ENCODE data around the gene ERG28. TPM values are rescaled to one million over a fixed set of nuclear protein-coding genes. Genes with fewer than 3 reads are reported as not detected.
"Not testable (repeated sequence)": the region's sequence is repeated elsewhere in the genome, so short reads cannot be mapped to it uniquely, and the experiment has no call there.

ERG28 gene
- total RNA-seq (6.7 TPM), polyA plus RNA-seq (14.4 TPM)

- peak within 1 kb of the TSS; percentile 81 for H3K4me3 ChIP-seq (ENCODE audit: low read depth, low read length)
- H3K4me1 ChIP-seq (ENCODE audit: insufficient read depth): peaks cover 1% of the 10 kb centered on the region
- under 1% methylated on average over 60 of the region's 60 CpGs for WGBS
- no peaks in the 10 kb centered on the region for H3K36me3 ChIP-seq (ENCODE audit: insufficient read depth)
- peak within 1 kb of the TSS; percentile 76 for H3K27ac ChIP-seq (ENCODE audit: low read depth)
- DNase-seq (ENCODE audit: extremely low spot score): peak; percentile 96
Observed at GRCh38 chr14:75660630-75661498, at the start of gene ERG28, which contains the start of gene TTLL5. Gene ERG28, minus strand, starts transcription at chr14:75660876. Its CDS starts 3,374 bp downstream, at chr14:75657502. Gene TTLL5, plus strand, starts transcription at chr14:75661246. Its CDS starts 1,904 bp downstream, at chr14:75663150.

- WGBS: 54% methylated on average over 10 of the region's 10 CpGs
- Histone ChIP-seq H3K4me3 (ENCODE audit: low read depth, low read length) (no peak overlapping the region), H3K4me1 (ENCODE audit: insufficient read depth) (no peaks in the 10 kb centered on the region), H3K27ac (ENCODE audit: low read depth) (no peak overlapping the region), H3K36me3 (ENCODE audit: insufficient read depth) (peaks cover 1% of the 10 kb centered on the region)
- peak; percentile 79 for DNase-seq (ENCODE audit: extremely low spot score)
Observed at GRCh38 chr14:75709207-75709812, 48.6 kb upstream of the ERG28 start.

DNA sequence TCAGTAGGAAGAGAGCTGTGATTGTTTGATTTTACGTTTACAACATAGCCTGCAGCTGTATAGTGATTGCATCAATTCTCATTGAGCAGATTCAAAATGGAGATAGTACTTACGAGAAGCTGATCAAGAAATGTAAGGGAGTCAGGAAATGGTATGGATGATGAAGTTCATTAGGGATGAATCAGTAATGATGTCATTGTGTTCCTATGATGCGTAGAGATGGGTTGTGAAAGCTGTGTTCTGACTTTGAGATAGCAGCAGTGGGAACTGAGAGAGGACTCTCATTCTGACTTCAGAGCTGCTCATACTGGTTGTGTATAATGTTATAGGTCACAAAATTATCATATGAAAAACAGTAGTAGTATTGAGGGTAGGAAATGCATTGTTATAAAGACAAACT is 44.3 kb upstream of the ERG28 start:
- WGBS: 96% methylated on average over 3 of the region's 3 CpGs
- H3K4me1 ChIP-seq (ENCODE audit: insufficient read depth): no peaks in the 10 kb centered on the region
- DNase-seq (ENCODE audit: extremely low spot score): no peak
- H3K36me3 ChIP-seq (ENCODE audit: insufficient read depth): peaks cover 1% of the 10 kb centered on the region
- no peak overlapping the region for H3K27ac ChIP-seq (ENCODE audit: low read depth)
- no peak overlapping the region for H3K4me3 ChIP-seq (ENCODE audit: low read depth, low read length)

DNA sequence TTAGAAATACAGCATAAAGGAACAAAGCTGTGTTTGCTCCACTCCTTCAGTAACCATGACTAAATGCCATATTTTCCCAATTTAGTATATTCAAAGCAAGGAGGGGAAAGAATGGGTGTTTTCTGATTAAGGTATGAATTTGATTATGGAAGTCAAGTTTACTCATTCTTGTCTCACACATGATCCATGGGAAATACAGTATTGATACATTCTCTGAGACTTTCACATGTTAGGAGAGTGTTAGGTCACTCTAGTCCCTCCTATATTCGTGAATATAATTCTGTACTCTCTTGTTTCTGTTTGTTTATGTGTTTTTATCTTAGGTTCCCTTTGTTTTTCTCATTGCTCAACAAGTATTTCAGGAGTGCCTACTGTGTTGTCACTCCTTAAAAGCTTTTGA is 42.8 kb upstream of the ERG28 start:
- no peaks in the 10 kb centered on the region for H3K4me1 ChIP-seq (ENCODE audit: insufficient read depth)
- no peak for DNase-seq (ENCODE audit: extremely low spot score)
- no peak overlapping the region for H3K27ac ChIP-seq (ENCODE audit: low read depth)
- H3K4me3 ChIP-seq (ENCODE audit: low read depth, low read length): no peak overlapping the region
- 75% methylated on average over 1 of the region's 1 CpG for WGBS
- peaks cover 1% of the 10 kb centered on the region for H3K36me3 ChIP-seq (ENCODE audit: insufficient read depth)

- no peak for DNase-seq (ENCODE audit: extremely low spot score)
- Histone ChIP-seq H3K27ac (ENCODE audit: low read depth) (no peak overlapping the region), H3K4me1 (ENCODE audit: insufficient read depth) (no peaks in the 10 kb centered on the region), H3K36me3 (ENCODE audit: insufficient read depth) (peaks cover 1% of the 10 kb centered on the region), H3K4me3 (ENCODE audit: low read depth, low read length) (no peak overlapping the region)
- 48% methylated on average over 3 of the region's 3 CpGs for WGBS
Observed at GRCh38 chr14:75702616-75703261, 42.1 kb upstream of the ERG28 start.

DNA sequence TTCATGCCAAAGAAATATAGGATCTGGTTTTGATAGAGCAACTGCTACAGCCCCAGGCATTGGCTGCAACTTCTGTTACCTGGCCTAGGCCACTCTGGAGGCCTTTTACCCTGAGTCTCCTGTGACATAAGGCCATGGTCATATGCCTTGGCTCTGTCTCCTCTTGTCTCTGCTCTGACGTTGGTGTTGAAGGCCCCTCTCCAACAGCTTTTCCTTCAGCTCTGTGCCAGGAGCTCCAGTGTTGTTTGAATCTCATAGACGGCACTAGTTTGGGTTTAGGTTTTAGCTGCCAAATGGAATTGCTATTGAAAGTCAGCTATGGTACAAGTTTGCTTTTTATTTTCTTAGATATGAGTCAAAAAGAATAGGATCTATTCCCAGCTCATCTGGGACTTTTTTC is 41.4 kb upstream of the ERG28 start:
- Histone ChIP-seq H3K27ac (ENCODE audit: low read depth) (no peak overlapping the region), H3K4me1 (ENCODE audit: insufficient read depth) (no peaks in the 10 kb centered on the region), H3K4me3 (ENCODE audit: low read depth, low read length) (no peak overlapping the region), H3K36me3 (ENCODE audit: insufficient read depth) (peaks cover 1% of the 10 kb centered on the region)
- DNase-seq (ENCODE audit: extremely low spot score): no peak
- WGBS: 35% methylated on average over 2 of the region's 2 CpGs

DNA sequence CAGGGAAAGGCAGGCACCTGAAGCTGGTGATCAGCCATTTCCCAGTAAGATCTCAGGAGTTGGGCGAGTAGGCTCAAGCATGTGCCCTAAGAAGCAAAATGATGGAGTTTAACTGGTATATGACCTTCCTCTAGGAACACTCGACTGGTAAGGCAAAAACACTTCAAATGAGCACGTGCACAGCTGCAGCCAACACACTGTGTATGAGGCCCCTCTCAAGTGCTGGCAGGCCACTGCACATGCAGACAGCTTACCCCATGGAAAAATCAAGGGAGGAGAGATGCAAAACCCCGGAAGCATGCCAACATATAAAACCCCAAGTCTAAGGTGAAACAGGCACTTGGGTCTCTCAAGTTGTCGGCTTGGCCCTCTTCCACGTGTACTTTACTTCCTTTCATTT is 39.6 kb upstream of the ERG28 start:
- Histone ChIP-seq H3K36me3 (ENCODE audit: insufficient read depth) (peaks cover 1% of the 10 kb centered on the region), H3K27ac (ENCODE audit: low read depth) (no peak overlapping the region), H3K4me1 (ENCODE audit: insufficient read depth) (no peaks in the 10 kb centered on the region), H3K4me3 (ENCODE audit: low read depth, low read length) (no peak overlapping the region)
- WGBS: 88% methylated on average over 6 of the region's 6 CpGs
- no peak for DNase-seq (ENCODE audit: extremely low spot score)

- DNase-seq (ENCODE audit: extremely low spot score): no peak
- Histone ChIP-seq H3K4me3 (ENCODE audit: low read depth, low read length) (no peak overlapping the region), H3K27ac (ENCODE audit: low read depth) (no peak overlapping the region), H3K4me1 (ENCODE audit: insufficient read depth) (no peaks in the 10 kb centered on the region), H3K36me3 (ENCODE audit: insufficient read depth) (no peaks in the 10 kb centered on the region)
- 96% methylated on average over 3 of the region's 3 CpGs for WGBS
Observed at GRCh38 chr14:75699331-75699730, 38.7 kb upstream of the ERG28 start.

GRCh38 chr14:75697918-75698317 is 37.2 kb upstream of the ERG28 start:
- no peaks in the 10 kb centered on the region for H3K36me3 ChIP-seq (ENCODE audit: insufficient read depth)
- DNase-seq (ENCODE audit: extremely low spot score): no peak
- H3K4me1 ChIP-seq (ENCODE audit: insufficient read depth): no peaks in the 10 kb centered on the region
- WGBS: 86% methylated on average over 2 of the region's 2 CpGs
- H3K4me3 ChIP-seq (ENCODE audit: low read depth, low read length): no peak overlapping the region
- no peak overlapping the region for H3K27ac ChIP-seq (ENCODE audit: low read depth)

- DNase-seq (ENCODE audit: extremely low spot score): no peak
- Histone ChIP-seq H3K4me3 (ENCODE audit: low read depth, low read length) (no peak overlapping the region), H3K36me3 (ENCODE audit: insufficient read depth) (no peaks in the 10 kb centered on the region), H3K27ac (ENCODE audit: low read depth) (no peak overlapping the region), H3K4me1 (ENCODE audit: insufficient read depth) (no peaks in the 10 kb centered on the region)
- WGBS: 91% methylated on average over 1 of the region's 1 CpG
Observed at GRCh38 chr14:75697386-75697785, 36.7 kb upstream of the ERG28 start.

DNA sequence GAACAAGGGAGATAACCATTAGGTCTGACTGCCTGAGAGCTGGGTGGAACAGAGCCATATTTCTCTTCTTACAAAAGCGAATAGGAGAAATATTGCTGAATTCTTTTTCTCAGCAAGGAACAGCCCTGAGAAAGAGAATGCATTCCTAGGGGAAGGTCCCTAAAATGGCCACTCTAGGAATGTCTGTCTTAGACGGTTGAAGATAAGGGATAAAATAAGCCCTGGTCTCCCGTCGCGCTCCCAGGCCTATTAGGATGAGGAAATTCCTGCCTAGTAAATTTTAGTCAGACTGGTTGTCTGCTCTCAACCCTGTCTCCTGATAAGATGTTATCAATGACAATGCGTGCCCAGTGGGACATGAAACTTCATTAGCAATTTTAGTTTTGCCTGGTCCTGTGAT is 34.3 kb upstream of the ERG28 start:
- not testable (repeated sequence) for DNase-seq (ENCODE audit: extremely low spot score); H3K27ac ChIP-seq (ENCODE audit: low read depth); H3K4me3 ChIP-seq (ENCODE audit: low read depth, low read length); H3K36me3 ChIP-seq (ENCODE audit: insufficient read depth); H3K4me1 ChIP-seq (ENCODE audit: insufficient read depth)
- 93% methylated on average over 6 of the region's 6 CpGs for WGBS

DNA sequence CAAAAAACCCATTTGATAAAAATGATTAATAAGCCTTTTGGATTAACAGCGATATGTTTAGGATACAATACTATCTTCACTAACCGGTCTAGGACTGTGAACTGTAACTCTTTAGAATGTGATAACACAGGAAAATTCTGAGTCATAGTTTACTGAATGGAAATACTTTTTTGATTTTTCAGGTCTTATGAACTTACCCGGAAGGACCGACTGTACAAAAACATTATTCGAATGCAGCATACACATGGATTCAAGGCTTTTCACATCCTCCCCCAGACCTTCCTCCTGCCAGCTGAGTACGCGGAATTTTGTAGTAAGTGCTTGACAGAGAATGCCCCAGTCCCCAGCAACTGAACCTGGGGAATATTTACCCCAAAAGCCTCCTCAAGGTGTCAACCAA is 29.3 kb upstream of the ERG28 start:
- no peak overlapping the region for H3K27ac ChIP-seq (ENCODE audit: low read depth)
- no peak for DNase-seq (ENCODE audit: extremely low spot score)
- no peaks in the 10 kb centered on the region for H3K36me3 ChIP-seq (ENCODE audit: insufficient read depth)
- 92% methylated on average over 7 of the region's 7 CpGs for WGBS
- no peak overlapping the region for H3K4me3 ChIP-seq (ENCODE audit: low read depth, low read length)
- H3K4me1 ChIP-seq (ENCODE audit: insufficient read depth): no peaks in the 10 kb centered on the region

DNA sequence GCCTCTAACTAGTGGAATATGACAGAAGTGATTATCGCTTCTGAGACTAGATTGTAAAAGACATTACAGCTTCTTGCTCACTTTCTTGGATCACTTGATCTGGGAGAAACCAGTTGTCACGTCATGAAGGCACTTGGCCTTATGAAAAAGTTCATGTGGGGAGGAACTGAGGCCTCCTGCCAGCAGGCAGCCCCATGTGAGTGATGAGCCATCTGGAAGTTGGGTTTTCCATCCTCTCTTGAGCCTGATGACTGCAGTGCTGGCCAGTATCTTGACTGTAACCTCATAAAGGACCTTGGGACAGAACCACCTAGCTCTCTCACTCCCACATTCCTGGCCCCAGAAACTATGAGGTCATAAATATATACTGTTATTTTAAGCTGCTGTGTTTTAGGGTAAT is 28.3 kb upstream of the ERG28 start:
- Histone ChIP-seq H3K36me3 (ENCODE audit: insufficient read depth) (no peaks in the 10 kb centered on the region), H3K4me3 (ENCODE audit: low read depth, low read length) (no peak overlapping the region), H3K27ac (ENCODE audit: low read depth) (no peak overlapping the region), H3K4me1 (ENCODE audit: insufficient read depth) (no peaks in the 10 kb centered on the region)
- no peak for DNase-seq (ENCODE audit: extremely low spot score)
- WGBS: 75% methylated on average over 2 of the region's 2 CpGs

DNA sequence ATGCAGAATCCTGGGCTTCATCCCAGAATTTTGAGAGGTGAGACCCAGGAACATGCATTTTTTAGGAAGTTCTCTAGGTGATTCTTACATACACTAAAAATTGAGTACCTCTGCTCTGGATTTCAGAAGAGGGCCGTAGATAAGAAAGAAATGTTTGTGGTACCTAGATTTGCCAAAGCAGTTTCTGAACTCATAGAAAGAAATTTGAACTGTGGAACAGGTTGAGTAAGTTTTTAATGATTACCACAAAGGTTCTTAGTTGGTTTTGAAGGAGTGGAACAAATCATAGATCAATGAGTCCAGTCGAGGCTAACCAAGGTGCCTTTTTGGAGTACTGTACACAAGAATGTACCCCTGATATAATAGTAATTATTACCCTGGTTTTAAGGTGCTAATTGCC is 25.2 kb upstream of the ERG28 start:
- no peak overlapping the region for H3K4me3 ChIP-seq (ENCODE audit: low read depth, low read length)
- WGBS: 89% methylated on average over 2 of the region's 2 CpGs
- DNase-seq (ENCODE audit: extremely low spot score): no peak
- no peaks in the 10 kb centered on the region for H3K4me1 ChIP-seq (ENCODE audit: insufficient read depth)
- no peak overlapping the region for H3K27ac ChIP-seq (ENCODE audit: low read depth)
- H3K36me3 ChIP-seq (ENCODE audit: insufficient read depth): peaks cover 6% of the 10 kb centered on the region
